OCI-LY1 (cell line): ENCODE data around the gene HOXA2.

Source experiments
- H2AFZ ChIP-seq: fragments of 200-600 bp; sonication (generic), shearing (Covaris generic); 2 replicates; pipeline ENCODE4 v1.6.0; 2014; ENCODE audit warnings: antibody characterized with exemption, mild to moderate bottlenecking, low read length
- H3F3A ChIP-seq: fragments of 200-600 bp; sonication (generic), shearing (Covaris generic); 2 replicates; pipeline ENCODE4 v1.6.0; 2014; ENCODE audit warnings: mild to moderate bottlenecking, antibody characterized with exemption, low read length, moderate library complexity; ENCODE audit not compliant: insufficient read depth
- H3K27ac ChIP-seq: fragments of 200-600 bp; sonication (generic); 2 replicates; pipeline ENCODE4 v1.5.1; 2014; ENCODE audit warnings: low read length, mixed run types, mild to moderate bottlenecking, low read depth; ENCODE audit not compliant: poor library complexity, severe bottlenecking
- H3K27me3 ChIP-seq: fragments of 200-600 bp; sonication (generic); 2 replicates; pipeline ENCODE4 v1.6.0; 2014; ENCODE audit warnings: antibody characterized with exemption, mild to moderate bottlenecking, low read length, moderate library complexity; ENCODE audit not compliant: insufficient read depth
- H3K36me3 ChIP-seq: fragments of 200-600 bp; sonication (generic); 2 replicates; pipeline ENCODE4 v1.6.1; 2014; ENCODE audit warnings: mild to moderate bottlenecking, antibody characterized with exemption, low read length, moderate library complexity, mixed read lengths; ENCODE audit not compliant: insufficient read depth
- H3K4me1 ChIP-seq: fragments of 200-600 bp; sonication (generic); 2 replicates; pipeline ENCODE4 v1.5.1; 2014; ENCODE audit warnings: mild to moderate bottlenecking, low read length, moderate library complexity; ENCODE audit not compliant: insufficient read depth, severe bottlenecking
- H3K4me2 ChIP-seq: fragments of 200-600 bp; sonication (generic), shearing (Covaris generic); 2 replicates; pipeline ENCODE4 v1.6.1; 2014; ENCODE audit warnings: low read length
- H3K4me3 ChIP-seq: fragments of 200-600 bp; sonication (generic); 2 replicates; pipeline ENCODE4 v1.5.1; 2014; ENCODE audit warnings: low read length, low read depth, mild to moderate bottlenecking, mixed read lengths; ENCODE audit not compliant: poor library complexity, severe bottlenecking
- H3K79me2 ChIP-seq: fragments of 200-600 bp; shearing (Covaris generic); 2 replicates; pipeline ENCODE4 v1.6.1; 2016; ENCODE audit warnings: mixed run types, low read length, mixed read lengths; ENCODE audit not compliant: insufficient read depth
- H3K9ac ChIP-seq: fragments of 200-600 bp; sonication (generic), shearing (Covaris generic); 2 replicates; pipeline ENCODE4 v1.6.1; 2014; ENCODE audit warnings: mild to moderate bottlenecking, low read length, mixed read lengths
- H3K9me2 ChIP-seq: fragments of 200-600 bp; sonication (generic), shearing (Covaris generic); 2 replicates; pipeline ENCODE4 v1.6.1; 2014; ENCODE audit warnings: low read depth, mild to moderate bottlenecking, low read length, mixed read lengths
- H3K9me3 ChIP-seq: fragments of 200-600 bp; shearing (Covaris generic); 2 replicates; pipeline ENCODE4 v1.6.1; 2014; ENCODE audit warnings: low read length, mixed read lengths
- H4K20me1 ChIP-seq: fragments of 200-600 bp; sonication (generic), shearing (Covaris generic); 2 replicates; pipeline ENCODE4 v1.6.0; 2016; ENCODE audit warnings: mild to moderate bottlenecking, low read length; ENCODE audit not compliant: insufficient read depth
- CTCF ChIP-seq: fragments of 200-600 bp; sonication (generic), shearing (Covaris generic); IDR thresholded peaks from 2 replicates; pipeline ENCODE4 v1.5.1; 2017; ENCODE audit warnings: mild to moderate bottlenecking, antibody characterized with exemption, low read length, moderate library complexity, mixed read lengths
- EZH2 ChIP-seq: fragments of 200-600 bp; sonication (generic), shearing (Covaris generic); IDR thresholded peaks from 2 replicates; pipeline ENCODE4 v1.8.0; 2017; ENCODE audit warnings: borderline replicate concordance, mixed run types, mild to moderate bottlenecking, antibody characterized with exemption, low read length, moderate library complexity, mixed read lengths

HOXA2 gene

GRCh38 chr7:27143950-27144780, 41.7 kb upstream of the HOXA2 start:
- Histone ChIP-seq H3K4me3 (peak overlapping the region; percentile 67), H2AFZ (no peak overlapping the region), H3K9ac (no peak overlapping the region), H3K9me2 (no peaks in the 10 kb centered on the region), H3K27ac (no peak overlapping the region), H3K36me3 (no peaks in the 10 kb centered on the region), H4K20me1 (no peaks in the 10 kb centered on the region), H3F3A (no peaks in the 10 kb centered on the region), H3K79me2 (no peaks in the 10 kb centered on the region), H3K4me1 (peaks cover 43% of the 10 kb centered on the region), H3K4me2 (peak overlapping the region; percentile 82), H3K27me3 (peaks cover 13% of the 10 kb centered on the region; the same call in 1 of the 2 replicates), H3K9me3 (no peaks in the 10 kb centered on the region)
- TF ChIP-seq CTCF, result 0 out of 2 replicates have a peak, but pooled peaks have one; percentile 5
- TF ChIP-seq EZH2, result no peak

- Histone ChIP-seq H3K27me3 (peaks cover 5% of the 10 kb centered on the region; the same call in 1 of the 2 replicates), H3K79me2 (no peaks in the 10 kb centered on the region), H3K9me3 (no peaks in the 10 kb centered on the region), H3K4me1 (peaks cover 34% of the 10 kb centered on the region), H4K20me1 (no peaks in the 10 kb centered on the region), H3K27ac (no peak within 1 kb of the TSS), H3K9ac (peak within 1 kb of the TSS; percentile 47; the same call in 1 of the 2 replicates), H3K4me2 (peak within 1 kb of the TSS; percentile 82), H2AFZ (peak within 1 kb of the TSS; percentile 24; the same call in 1 of the 2 replicates), H3F3A (no peaks in the 10 kb centered on the region), H3K9me2 (no peaks in the 10 kb centered on the region), H3K4me3 (peak within 1 kb of the TSS; percentile 67), H3K36me3 (no peaks in the 10 kb centered on the region)
- TF ChIP-seq EZH2 (no peak), CTCF (peak; percentile 99)
Observed at GRCh38 chr7:27143023-27143949, 40.8 kb upstream of the HOXA2 start, which contains the start of gene HOXA5. Gene HOXA5, minus strand, starts transcription at chr7:27143681. Its CDS starts 74 bp downstream, at chr7:27143607.

DNA sequence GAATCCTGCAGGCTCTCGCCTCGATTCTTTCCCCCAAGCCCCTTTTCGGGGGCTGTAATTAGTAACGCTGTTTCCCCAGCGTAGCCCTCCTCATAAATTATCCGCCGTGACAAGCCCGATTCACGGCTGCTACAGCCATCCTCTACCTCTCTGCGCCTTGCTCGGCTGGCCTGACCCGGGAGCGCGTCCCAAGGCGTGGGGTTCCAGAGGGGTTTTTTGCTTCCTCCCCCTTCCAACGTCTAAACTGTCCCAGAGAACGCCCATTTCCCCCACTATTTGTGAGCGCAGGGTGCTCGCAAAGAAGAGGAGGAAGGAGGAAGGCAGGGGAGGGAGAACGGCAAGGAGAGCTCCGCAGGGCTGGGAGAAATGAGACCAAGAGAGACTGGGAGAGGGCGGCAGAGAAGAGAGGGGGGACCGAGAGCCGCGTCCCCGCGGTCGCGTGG, 40.1 kb upstream of the HOXA2 start:
- H3K36me3 ChIP-seq, result no peaks in the 10 kb centered on the region
- H3K4me1 ChIP-seq, result peaks cover 29% of the 10 kb centered on the region
- no peak overlapping the region for H2AFZ ChIP-seq
- H3K4me2 ChIP-seq, result peak overlapping the region; percentile 82
- no peak overlapping the region for H3K27ac ChIP-seq
- peak overlapping the region; percentile 47; the same call in 1 of the 2 replicates for H3K9ac ChIP-seq
- TF ChIP-seq EZH2 (no peak), CTCF (no peak)
- no peaks in the 10 kb centered on the region for H3F3A ChIP-seq
- peak overlapping the region; percentile 67 for H3K4me3 ChIP-seq
- no peaks in the 10 kb centered on the region for H4K20me1 ChIP-seq
- no peaks in the 10 kb centered on the region for H3K9me3 ChIP-seq
- no peaks in the 10 kb centered on the region for H3K79me2 ChIP-seq
- no peaks in the 10 kb centered on the region for H3K9me2 ChIP-seq
- H3K27me3 ChIP-seq, result peaks cover 4% of the 10 kb centered on the region; the same call in 1 of the 2 replicates
